ENCODE measurements around the gene AKR1C1.
"Not testable (repeated sequence)": the region's sequence is repeated elsewhere in the genome, so short reads cannot be mapped to it uniquely, and the experiment has no call there.

AKR1C1 gene

GRCh38 chr10:4962876-4963814 is at the start of gene AKR1C1:
Gene AKR1C1, plus strand, starts transcription at chr10:4963415. Its CDS starts 30 bp downstream, at chr10:4963445.
- H3K27ac ChIP-seq, result not testable (repeated sequence)

- H3K27ac ChIP-seq, result no peak overlapping the region
- TF ChIP-seq, protein P1, sequence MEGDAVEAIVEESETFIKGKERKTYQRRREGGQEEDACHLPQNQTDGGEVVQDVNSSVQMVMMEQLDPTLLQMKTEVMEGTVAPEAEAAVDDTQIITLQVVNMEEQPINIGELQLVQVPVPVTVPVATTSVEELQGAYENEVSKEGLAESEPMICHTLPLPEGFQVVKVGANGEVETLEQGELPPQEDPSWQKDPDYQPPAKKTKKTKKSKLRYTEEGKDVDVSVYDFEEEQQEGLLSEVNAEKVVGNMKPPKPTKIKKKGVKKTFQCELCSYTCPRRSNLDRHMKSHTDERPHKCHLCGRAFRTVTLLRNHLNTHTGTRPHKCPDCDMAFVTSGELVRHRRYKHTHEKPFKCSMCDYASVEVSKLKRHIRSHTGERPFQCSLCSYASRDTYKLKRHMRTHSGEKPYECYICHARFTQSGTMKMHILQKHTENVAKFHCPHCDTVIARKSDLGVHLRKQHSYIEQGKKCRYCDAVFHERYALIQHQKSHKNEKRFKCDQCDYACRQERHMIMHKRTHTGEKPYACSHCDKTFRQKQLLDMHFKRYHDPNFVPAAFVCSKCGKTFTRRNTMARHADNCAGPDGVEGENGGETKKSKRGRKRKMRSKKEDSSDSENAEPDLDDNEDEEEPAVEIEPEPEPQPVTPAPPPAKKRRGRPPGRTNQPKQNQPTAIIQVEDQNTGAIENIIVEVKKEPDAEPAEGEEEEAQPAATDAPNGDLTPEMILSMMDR (conservative IDR thresholded peaks at IDR 0.05), result no peak
Observed at GRCh38 chr10:4914213-4914850, 48.9 kb upstream of the AKR1C1 start.

GRCh38 chr10:4916086-4916716 is 47.0 kb upstream of the AKR1C1 start:
- H3K27ac ChIP-seq, result no peak overlapping the region
- TF ChIP-seq, protein P1 (conservative IDR thresholded peaks at IDR 0.05), result no peak

GRCh38 chr10:4918236-4918635 is 45.0 kb upstream of the AKR1C1 start:
- H3K27ac ChIP-seq, result no peak overlapping the region
- TF ChIP-seq, protein P1 (conservative IDR thresholded peaks at IDR 0.05), result no peak

- not testable (repeated sequence) for H3K27ac ChIP-seq
Observed at GRCh38 chr10:4924482-4924881, 38.7 kb upstream of the AKR1C1 start.

GRCh38 chr10:4926400-4926799 is 36.8 kb upstream of the AKR1C1 start:
- H3K27ac ChIP-seq, result no peak overlapping the region
- TF ChIP-seq, protein P1 (conservative IDR thresholded peaks at IDR 0.05), result no peak

DNA sequence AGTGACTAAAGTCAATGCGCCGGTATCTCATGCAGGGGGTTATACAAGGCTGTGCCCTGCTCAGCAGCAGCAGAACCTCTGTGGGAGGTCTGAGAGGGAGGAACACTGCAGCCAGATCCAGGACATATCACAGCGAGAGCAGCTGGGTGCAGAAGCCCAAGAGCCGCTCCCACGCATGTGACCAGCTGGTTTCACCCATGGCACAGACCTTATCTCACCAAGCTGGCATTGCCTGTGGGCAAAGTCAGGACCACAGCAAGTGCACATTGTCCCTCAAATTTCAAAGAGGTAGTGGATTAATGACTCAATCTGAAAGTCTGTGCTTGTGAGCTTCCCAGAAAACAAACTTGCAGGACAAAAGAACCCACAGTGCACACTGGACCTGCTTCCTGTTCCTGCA is 31.6 kb upstream of the AKR1C1 start:
- TF ChIP-seq, protein P1 (conservative IDR thresholded peaks at IDR 0.05), result no peak

DNA sequence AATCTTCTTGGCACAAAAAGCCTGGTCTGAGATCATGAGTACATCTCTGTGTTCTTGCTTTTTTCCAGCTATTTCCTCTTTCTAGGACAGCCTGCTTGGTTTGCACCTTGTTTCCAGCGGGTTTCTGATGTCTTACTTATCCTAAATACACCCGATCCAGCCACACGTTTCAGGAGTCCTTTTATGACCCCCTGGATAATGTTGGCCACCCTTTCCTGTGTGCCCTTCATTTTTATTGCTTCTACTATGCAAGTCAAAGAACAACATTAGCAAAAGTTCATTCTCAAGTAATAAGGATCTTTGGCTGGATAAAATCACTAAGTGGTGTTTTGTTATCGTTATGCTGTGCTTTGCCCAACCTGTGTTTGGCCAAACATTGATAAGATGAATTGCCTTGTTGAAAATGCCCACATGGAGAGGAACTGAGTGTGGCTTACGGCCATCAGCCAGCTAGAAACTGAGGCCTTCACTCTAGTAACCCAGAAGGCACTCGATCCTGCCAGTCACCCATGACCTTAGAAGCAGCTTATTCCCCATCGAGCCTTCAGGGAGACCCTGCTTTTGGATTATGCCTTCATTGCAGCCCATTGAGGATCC is 28.7 kb upstream of the AKR1C1 start:
- H3K27ac ChIP-seq, result no peak overlapping the region
- TF ChIP-seq, protein P1 (conservative IDR thresholded peaks at IDR 0.05), result no peak

More for the DNA sequence above, 31.6 kb upstream of the AKR1C1 start:
- H3K27ac ChIP-seq, result no peak overlapping the region
